NCI-H82 treated with DMSO at 0.1 percent for 48 hours (cell line): ENCODE results near the gene MYH7B.

Experiments
- DNase-seq: peaks from one replicate; lab custom pipeline; 2025; ENCODE audit not compliant: unreplicated experiment; lab: John Stamatoyannopoulos, UW

Gene MYH7B

DNA sequence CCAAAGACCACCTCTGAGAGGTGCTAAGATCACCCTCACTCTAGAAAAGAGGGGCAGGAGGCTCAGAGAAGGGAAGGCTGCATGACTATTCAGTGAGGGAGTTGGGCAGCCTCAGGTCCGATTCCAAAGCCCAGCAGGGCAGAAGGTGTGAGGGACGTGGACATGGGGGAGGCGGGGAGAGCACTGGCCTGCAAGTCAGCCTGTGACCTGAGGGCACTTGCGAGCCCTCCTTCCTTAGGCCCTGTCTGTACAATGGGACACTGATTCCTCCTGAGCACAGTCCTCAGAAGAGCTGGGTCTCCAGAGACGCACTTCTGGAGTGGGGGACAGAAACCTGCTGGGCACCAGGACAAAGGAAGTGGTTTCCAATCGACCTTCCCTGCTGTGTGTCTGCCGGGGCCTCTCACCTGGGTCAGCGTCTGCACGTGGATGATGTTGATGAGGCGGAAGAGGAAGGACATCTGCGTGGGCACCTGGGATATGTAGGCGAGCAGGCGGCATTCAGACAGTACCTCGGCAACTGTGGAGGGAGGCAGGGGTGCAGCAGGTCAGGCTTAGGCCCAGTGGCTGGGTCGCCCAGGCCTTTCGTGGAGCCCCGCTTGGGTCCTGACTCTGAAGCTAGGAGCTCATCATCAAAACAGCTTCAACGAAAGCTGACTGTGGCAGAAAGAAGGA lies 48.5 kb downstream of the MYH7B start:
- DNase-seq = no peak

DNA sequence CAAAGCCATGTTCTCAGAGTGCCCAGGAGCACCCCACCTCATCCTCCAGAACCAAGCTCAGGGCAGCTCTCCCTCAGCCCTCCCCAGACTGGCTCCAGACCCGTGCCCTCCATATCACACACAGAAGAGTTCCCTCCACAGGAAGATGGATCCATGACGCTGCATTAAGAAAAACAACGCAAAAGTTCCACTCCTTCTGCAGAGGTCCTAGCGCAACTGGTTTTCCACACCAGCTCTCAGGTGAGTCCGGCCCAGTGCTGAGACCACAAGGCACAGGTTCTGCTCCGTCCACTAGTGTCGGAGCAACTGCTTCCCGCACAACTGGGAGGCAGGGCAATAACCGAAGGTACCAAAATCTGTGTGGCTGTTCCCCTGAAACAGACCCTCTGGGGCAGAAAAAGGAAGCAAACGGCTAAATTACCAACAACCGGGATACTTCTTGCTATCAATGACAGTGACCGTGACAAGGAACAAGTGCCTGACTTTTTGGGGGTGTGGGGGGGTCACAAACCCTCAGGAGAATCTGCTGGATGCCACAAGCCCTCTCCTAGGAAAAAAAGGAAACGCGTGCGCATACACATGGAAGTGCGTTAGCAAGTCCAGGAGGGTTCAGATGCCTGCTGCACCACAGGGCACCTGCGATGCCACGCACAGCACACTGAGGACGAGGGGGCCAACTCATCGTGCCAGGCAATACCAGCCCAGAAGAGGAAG lies 49.2 kb downstream of the MYH7B start:
- DNase-seq = no peak
